Measurements from ENCODE around the gene NOL4L. TPM values are rescaled to one million over a fixed set of nuclear protein-coding genes. Genes with fewer than 3 reads are reported as not detected.

Gene NOL4L
- total RNA-seq, 1 experiment from 2014 or later: 1.4 TPM

- Histone ChIP-seq H3K27me3 (replicated peaks; ENCODE audit: insufficient read depth, low read depth, low read length, poor library complexity) (peaks cover 4% of the 10 kb centered on the region), H3K36me3 (ENCODE audit: insufficient read depth, low read length, poor library complexity, severe bottlenecking) (no peaks in the 10 kb centered on the region), H3K4me1 (ENCODE audit: insufficient read depth, low read length, poor library complexity, severe bottlenecking) (no peaks in the 10 kb centered on the region), H3K4me3 (ENCODE audit: low read depth, low read length, poor library complexity, severe bottlenecking) (peak overlapping the region; percentile 67), H3K9me3 (ENCODE audit: low read depth, low read length, poor library complexity, severe bottlenecking) (no peaks in the 10 kb centered on the region), H3K27ac (ENCODE audit: low read depth, low read length, poor library complexity, severe bottlenecking) (peak overlapping the region; percentile 67)
- peak; percentile 62 for DNase-seq (ENCODE audit: low spot score)
- POLR2A ChIA-PET (ENCODE audit: low non-redundant PET): no interaction called here
- intact Hi-C loops (cut with micrococcal nuclease; ENCODE audit: unreplicated experiment): loop anchor here (5.0 kb wide), 1 partner anchor 206 kb away; the partner anchor contains the start of gene KIF3B
- no peak for TF ChIP-seq EZH2 (IDR thresholded peaks at IDR 0.05; ENCODE audit: borderline replicate concordance, low read depth, low read length, poor library complexity, severe bottlenecking)
- TF ChIP-seq, protein P1, sequence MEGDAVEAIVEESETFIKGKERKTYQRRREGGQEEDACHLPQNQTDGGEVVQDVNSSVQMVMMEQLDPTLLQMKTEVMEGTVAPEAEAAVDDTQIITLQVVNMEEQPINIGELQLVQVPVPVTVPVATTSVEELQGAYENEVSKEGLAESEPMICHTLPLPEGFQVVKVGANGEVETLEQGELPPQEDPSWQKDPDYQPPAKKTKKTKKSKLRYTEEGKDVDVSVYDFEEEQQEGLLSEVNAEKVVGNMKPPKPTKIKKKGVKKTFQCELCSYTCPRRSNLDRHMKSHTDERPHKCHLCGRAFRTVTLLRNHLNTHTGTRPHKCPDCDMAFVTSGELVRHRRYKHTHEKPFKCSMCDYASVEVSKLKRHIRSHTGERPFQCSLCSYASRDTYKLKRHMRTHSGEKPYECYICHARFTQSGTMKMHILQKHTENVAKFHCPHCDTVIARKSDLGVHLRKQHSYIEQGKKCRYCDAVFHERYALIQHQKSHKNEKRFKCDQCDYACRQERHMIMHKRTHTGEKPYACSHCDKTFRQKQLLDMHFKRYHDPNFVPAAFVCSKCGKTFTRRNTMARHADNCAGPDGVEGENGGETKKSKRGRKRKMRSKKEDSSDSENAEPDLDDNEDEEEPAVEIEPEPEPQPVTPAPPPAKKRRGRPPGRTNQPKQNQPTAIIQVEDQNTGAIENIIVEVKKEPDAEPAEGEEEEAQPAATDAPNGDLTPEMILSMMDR (conservative IDR thresholded peaks at IDR 0.05; ENCODE audit: low read depth, low read length): no peak
- BruUV-seq (replicated peaks): no TSS peak
- CTCF ChIA-PET: interaction anchor here (0.6 kb wide), 3 partner anchors 11 to 1007 kb away, joined by 3 to 6 read pairs (median 4); partner anchors contain the start of gene CBFA2T2
Measured at GRCh38 chr20:32483351-32484224, 101.5 kb downstream of the NOL4L start.

DNA sequence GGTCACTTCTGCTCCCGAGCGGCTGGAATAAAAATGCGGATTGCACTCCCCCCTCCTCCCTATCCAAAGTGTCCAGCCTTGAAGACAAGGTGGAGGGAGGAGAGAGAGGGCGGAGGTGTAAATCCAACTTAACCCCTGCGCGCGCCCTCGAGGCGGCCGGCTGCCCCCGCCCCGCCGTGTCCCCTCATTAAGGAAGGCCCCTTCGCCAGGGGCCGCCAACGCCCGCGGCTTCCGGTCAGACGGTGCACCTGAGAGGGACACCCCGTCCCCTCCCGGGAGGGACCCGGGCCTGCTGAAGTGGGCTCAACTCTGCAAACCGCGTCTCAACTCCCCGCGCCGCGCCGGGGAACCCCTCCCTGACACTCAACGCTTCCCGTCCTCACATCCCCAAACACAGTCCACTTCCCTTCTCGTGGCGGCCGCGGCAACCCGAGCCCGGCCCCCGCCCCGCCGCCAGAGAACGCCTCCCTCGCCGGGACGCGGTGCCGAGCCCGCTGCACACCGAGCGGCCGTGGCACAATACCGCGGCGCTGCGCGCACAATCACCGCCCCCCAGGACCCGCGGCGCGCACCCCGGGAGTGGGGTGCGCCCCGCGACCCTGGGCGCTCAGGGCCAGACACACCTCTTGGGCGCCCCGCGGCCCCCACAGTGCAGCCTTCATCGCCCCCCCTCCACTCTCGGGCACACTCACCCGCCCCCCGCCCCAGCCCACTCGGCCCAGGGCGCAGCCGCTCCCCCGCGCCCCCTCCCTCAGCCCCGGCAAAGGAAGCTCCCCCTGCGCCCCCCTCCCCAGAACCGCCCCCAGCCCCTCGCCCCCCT lies 102.5 kb downstream of the NOL4L start:
- no peaks in the 10 kb centered on the region for H3K36me3 ChIP-seq (ENCODE audit: insufficient read depth, low read length, poor library complexity, severe bottlenecking)
- no peak overlapping the region for H3K27ac ChIP-seq (ENCODE audit: low read depth, low read length, poor library complexity, severe bottlenecking)
- POLR2A ChIA-PET (ENCODE audit: low non-redundant PET): no interaction called here
- H3K9me3 ChIP-seq (ENCODE audit: low read depth, low read length, poor library complexity, severe bottlenecking): no peaks in the 10 kb centered on the region
- DNase-seq (ENCODE audit: low spot score): no peak
- H3K27me3 ChIP-seq (replicated peaks; ENCODE audit: insufficient read depth, low read depth, low read length, poor library complexity): peaks cover 4% of the 10 kb centered on the region
- CTCF ChIA-PET: interaction anchor here (0.6 kb wide), 2 partner anchors 262 to 1007 kb away, joined by 3 to 4 read pairs; partner anchors contain the start of gene CBFA2T2
- no TSS peak for BruUV-seq (replicated peaks)
- TF ChIP-seq, protein P1 (conservative IDR thresholded peaks at IDR 0.05; ENCODE audit: low read depth, low read length): no peak
- no peak for TF ChIP-seq EZH2 (IDR thresholded peaks at IDR 0.05; ENCODE audit: borderline replicate concordance, low read depth, low read length, poor library complexity, severe bottlenecking)
- H3K4me1 ChIP-seq (ENCODE audit: insufficient read depth, low read length, poor library complexity, severe bottlenecking): no peaks in the 10 kb centered on the region
- peak overlapping the region; percentile 67 for H3K4me3 ChIP-seq (ENCODE audit: low read depth, low read length, poor library complexity, severe bottlenecking)
- intact Hi-C loops (cut with micrococcal nuclease; ENCODE audit: unreplicated experiment): loop anchor here (5.0 kb wide), 1 partner anchor 205 kb away; the partner anchor contains the start of gene KIF3B

GRCh38 chr20:32482143-32482441 lies 103.0 kb downstream of the NOL4L start:
- POLR2A ChIA-PET (ENCODE audit: low non-redundant PET): no interaction called here
- Histone ChIP-seq H3K27me3 (replicated peaks; ENCODE audit: insufficient read depth, low read depth, low read length, poor library complexity) (peaks cover 4% of the 10 kb centered on the region), H3K27ac (ENCODE audit: low read depth, low read length, poor library complexity, severe bottlenecking) (no peak overlapping the region), H3K4me1 (ENCODE audit: insufficient read depth, low read length, poor library complexity, severe bottlenecking) (no peaks in the 10 kb centered on the region), H3K4me3 (ENCODE audit: low read depth, low read length, poor library complexity, severe bottlenecking) (peak overlapping the region; percentile 67), H3K36me3 (ENCODE audit: insufficient read depth, low read length, poor library complexity, severe bottlenecking) (no peaks in the 10 kb centered on the region), H3K9me3 (ENCODE audit: low read depth, low read length, poor library complexity, severe bottlenecking) (no peaks in the 10 kb centered on the region)
- CTCF ChIA-PET: no interaction called here
- no peak for TF ChIP-seq EZH2 (IDR thresholded peaks at IDR 0.05; ENCODE audit: borderline replicate concordance, low read depth, low read length, poor library complexity, severe bottlenecking)
- TF ChIP-seq, protein P1 (conservative IDR thresholded peaks at IDR 0.05; ENCODE audit: low read depth, low read length): no peak
- no TSS peak for BruUV-seq (replicated peaks)
- no peak for DNase-seq (ENCODE audit: low spot score)
- intact Hi-C loops (cut with micrococcal nuclease; ENCODE audit: unreplicated experiment): loop anchor here (5.0 kb wide), 1 partner anchor 205 kb away; the partner anchor contains the start of gene KIF3B

Measured in A673 (cell line).